Prostate gland (tissue), 2 donors: Measurements from ENCODE around the gene TMPRSS7. TPM values are rescaled to one million over a fixed set of nuclear protein-coding genes. Genes with fewer than 3 reads are reported as not detected.

ENCODE experiments used
- DNase-seq: peaks from one replicate; pipeline ENCODE4 v3.0.0-alpha.2; 2019; ENCODE audit warnings: low spot score
- H3K27ac ChIP-seq, 2 donors: fragments of 200-600 bp; sonication (generic); 2 replicates each; pipeline ENCODE4 v1.5.1; 2017 to 2019
- H3K27me3 ChIP-seq: fragments of 200-600 bp; sonication (generic); replicated peaks from 2 replicates; pipeline ENCODE4 v1.5.1; 2019; ENCODE audit not compliant: insufficient read depth
- H3K36me3 ChIP-seq, 2 donors: fragments of 200-600 bp; sonication (generic); 1 replicate in 1 of 2; 2 replicates in 1 of 2; pipeline versions ENCODE4 v1.5.1 to v1.8.1; 2017 to 2019
- H3K4me1 ChIP-seq: fragments of 200-600 bp; sonication (generic); replicated peaks from 2 replicates; pipeline ENCODE4 v1.5.1; 2019
- H3K4me3 ChIP-seq, 2 donors: fragments of 200-600 bp; sonication (generic); 2 replicates each; pipeline ENCODE4 v1.5.1; 2017 to 2019
- H3K9me3 ChIP-seq: fragments of 200-600 bp; sonication (generic); 2 replicates; pipeline ENCODE4 v1.5.1; 2017
- POLR2A ChIP-seq: fragments of 450-650 bp; IDR thresholded peaks from one replicate; pipeline ENCODE4 v1.6.1; 2016; ENCODE audit warnings: antibody characterized with exemption, mild to moderate bottlenecking
- POLR2AphosphoS5 ChIP-seq: sonication (generic); formaldehyde crosslinking; IDR thresholded peaks from one replicate; pipeline ENCODE4 v1.6.1; 2017; ENCODE audit warnings: antibody characterized with exemption
- WGBS: methylation state at CpG from one replicate; pipeline ENCODE4 v1.1.5; 2018; 5-methylcytosine and 5-hydroxymethylcytosine counted together
- intact Hi-C: fragments of 100-400 bp; cut with DNase I; formaldehyde crosslinking; loops from one replicate; pipeline ENCODE4 v1.14.2; 2022
- total RNA-seq, 2 donors: library from RNA; depleted of rRNA; stranded (reverse); fragments of >200 nt; gene quantifications; one replicate each; pipeline ENCODE4 v1.1.0, GENCODE V29; 2016
- TF ChIP-seq, protein P1 (sequence below), 4 experiments: fragments of 200-600 bp in 2 of 4; fragments of 450-650 bp in 2 of 4; sonication (generic) in 2 of 4; IDR thresholded peaks; 1 replicate in 3 of 4; 2 replicates in 1 of 4; pipeline ENCODE4 v1.5.1; 2016 to 2019; ENCODE audit warnings: antibody characterized with exemption in 4 of 4, mild to moderate bottlenecking in 2 of 4, moderate library complexity in 2 of 4

The TMPRSS7 gene
- total RNA-seq, 2 donors from 2014 or later, result not detected

DNA sequence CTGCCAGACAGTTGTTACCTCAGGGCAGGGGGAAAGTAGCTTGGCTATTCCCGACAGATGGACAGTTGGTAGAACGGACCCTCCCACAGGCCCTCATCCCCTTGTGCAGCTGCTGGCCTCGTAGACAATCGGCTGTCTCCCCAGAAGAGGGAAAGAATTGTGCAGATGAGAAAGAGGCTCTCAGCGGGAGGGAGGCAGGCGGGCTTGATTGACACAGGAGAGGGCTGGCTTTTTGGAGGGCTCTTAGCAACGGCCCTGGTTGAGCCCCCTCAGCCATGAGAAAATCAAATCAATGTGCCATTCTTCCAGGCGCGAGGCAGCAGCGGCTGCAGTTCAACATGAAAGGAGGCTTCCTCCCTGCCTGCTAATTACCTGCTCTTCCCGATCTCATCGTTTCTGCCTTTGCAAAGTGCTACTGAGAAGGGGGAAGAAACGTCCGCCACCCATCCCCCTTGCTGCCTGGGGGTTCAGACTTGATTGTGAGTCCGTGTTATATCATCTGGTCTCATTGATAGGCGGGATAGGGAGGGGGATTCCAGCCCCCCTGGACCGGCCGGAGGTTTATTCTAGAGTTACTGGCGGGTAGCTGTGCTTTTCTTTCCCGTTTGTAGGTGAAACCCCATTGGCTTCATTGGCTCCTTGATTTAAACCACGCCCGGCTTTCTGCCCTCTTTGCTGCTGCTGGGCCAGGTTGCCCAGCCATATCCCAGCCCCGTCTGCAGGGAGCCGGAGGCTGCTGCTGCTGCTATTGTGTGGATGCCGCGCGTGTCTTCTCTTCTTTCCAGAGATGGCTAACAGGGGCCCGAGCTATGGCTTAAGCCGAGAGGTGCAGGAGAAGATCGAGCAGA, 35.7 kb upstream of the TMPRSS7 start, which contains the start of gene TAGLN3:
Gene TAGLN3, plus strand, starts transcription at position 287 of the 848 bp plus-strand sequence. Its CDS starts 501 bp downstream, at position 788.
- peak; percentile 21 for DNase-seq
- Histone ChIP-seq H3K4me1 (no peaks in the 10 kb centered on the region), H3K36me3 (no peaks in the 10 kb centered on the region), H3K27me3 (no peaks in the 10 kb centered on the region), H3K4me3 (peak within 1 kb of the TSS; percentile 24 to 26), H3K9me3 (no peaks in the 10 kb centered on the region), H3K27ac (no peak within 1 kb of the TSS)
- WGBS, result 4% methylated on average over 30 of the region's 30 CpGs
- intact Hi-C loops, result no loop called here
- TF ChIP-seq POLR2AphosphoS5 (no peak), POLR2A (no peak)
- TF ChIP-seq, protein P1, sequence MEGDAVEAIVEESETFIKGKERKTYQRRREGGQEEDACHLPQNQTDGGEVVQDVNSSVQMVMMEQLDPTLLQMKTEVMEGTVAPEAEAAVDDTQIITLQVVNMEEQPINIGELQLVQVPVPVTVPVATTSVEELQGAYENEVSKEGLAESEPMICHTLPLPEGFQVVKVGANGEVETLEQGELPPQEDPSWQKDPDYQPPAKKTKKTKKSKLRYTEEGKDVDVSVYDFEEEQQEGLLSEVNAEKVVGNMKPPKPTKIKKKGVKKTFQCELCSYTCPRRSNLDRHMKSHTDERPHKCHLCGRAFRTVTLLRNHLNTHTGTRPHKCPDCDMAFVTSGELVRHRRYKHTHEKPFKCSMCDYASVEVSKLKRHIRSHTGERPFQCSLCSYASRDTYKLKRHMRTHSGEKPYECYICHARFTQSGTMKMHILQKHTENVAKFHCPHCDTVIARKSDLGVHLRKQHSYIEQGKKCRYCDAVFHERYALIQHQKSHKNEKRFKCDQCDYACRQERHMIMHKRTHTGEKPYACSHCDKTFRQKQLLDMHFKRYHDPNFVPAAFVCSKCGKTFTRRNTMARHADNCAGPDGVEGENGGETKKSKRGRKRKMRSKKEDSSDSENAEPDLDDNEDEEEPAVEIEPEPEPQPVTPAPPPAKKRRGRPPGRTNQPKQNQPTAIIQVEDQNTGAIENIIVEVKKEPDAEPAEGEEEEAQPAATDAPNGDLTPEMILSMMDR (IDR thresholded peaks at IDR 0.05), result no peak

DNA sequence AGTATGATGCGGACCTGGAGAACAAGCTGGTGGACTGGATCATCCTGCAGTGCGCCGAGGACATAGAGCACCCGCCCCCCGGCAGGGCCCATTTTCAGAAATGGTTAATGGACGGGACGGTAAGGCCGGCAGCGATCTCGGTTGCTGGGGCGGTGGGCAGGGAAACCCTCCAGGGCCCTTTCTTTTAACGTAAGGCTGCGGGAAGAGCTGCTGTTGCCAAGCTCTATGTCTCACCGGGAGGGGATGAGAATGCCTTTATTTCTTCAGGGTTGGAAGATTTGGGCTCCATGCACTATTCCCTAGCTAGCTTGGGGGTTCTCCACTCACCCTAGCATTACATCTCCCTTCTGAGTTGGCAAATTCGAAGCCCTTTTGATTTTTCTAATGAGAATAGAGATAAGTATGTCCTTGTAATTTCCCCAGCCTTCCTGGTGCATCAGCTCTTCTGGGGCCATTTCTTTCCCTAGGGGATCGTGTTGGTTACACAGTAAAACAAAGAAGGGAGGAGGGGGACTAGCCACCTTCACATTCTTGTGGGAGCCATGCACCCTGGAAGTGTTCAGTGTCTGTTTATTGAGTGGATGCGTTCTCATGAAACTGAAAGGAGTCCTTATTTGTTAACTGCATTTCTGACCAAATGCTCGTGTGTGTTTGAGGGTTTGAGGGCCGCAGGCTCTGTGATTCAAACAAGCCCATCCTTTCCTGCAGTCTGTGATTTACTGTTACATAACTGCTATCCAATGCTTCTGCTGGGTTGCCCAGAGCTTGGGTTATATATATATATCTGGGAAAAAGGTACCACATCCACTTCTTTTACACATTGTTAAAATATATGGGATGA, 34.8 kb upstream of the TMPRSS7 start:
- no peak overlapping the region for H3K27ac ChIP-seq
- H3K4me1 ChIP-seq, result no peaks in the 10 kb centered on the region
- no peak for DNase-seq
- WGBS, result 25% methylated on average over 19 of the region's 19 CpGs
- TF ChIP-seq POLR2A, result no peak
- TF ChIP-seq, protein P1 (IDR thresholded peaks at IDR 0.05), result no peak
- no peak for TF ChIP-seq POLR2AphosphoS5
- intact Hi-C loops, result no loop called here
- H3K9me3 ChIP-seq, result no peaks in the 10 kb centered on the region
- H3K4me3 ChIP-seq, result peak overlapping the region; percentile 24 to 26
- no peaks in the 10 kb centered on the region for H3K36me3 ChIP-seq
- H3K27me3 ChIP-seq, result no peaks in the 10 kb centered on the region

DNA sequence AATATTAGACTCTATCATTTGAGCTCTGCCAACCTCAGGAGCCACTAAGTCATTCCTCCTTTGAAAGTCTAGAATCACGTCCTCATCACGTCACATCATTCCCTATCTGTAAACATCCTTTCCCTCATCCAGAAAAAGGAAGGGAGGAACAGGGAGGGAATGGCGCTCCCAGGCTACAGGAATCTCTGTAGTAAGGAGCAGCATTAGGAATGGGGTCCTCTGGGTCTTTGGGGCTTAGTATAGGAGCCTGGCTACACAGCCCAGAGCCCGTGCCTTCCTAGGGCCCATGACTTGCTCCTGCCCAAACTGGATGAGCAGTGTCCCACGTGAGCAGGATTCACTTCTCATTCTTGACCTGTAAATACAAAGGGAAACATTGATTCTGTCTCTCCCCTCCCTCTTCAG, 34.2 kb upstream of the TMPRSS7 start:
- no peak overlapping the region for H3K27ac ChIP-seq
- no peaks in the 10 kb centered on the region for H3K4me1 ChIP-seq
- no peak overlapping the region for H3K4me3 ChIP-seq
- H3K9me3 ChIP-seq, result no peaks in the 10 kb centered on the region
- no peaks in the 10 kb centered on the region for H3K36me3 ChIP-seq
- intact Hi-C loops, result no loop called here
- TF ChIP-seq, protein P1 (IDR thresholded peaks at IDR 0.05), result no peak
- TF ChIP-seq POLR2A (no peak), POLR2AphosphoS5 (no peak)
- 88% methylated on average over 5 of the region's 5 CpGs for WGBS
- no peaks in the 10 kb centered on the region for H3K27me3 ChIP-seq
- DNase-seq, result no peak

DNA sequence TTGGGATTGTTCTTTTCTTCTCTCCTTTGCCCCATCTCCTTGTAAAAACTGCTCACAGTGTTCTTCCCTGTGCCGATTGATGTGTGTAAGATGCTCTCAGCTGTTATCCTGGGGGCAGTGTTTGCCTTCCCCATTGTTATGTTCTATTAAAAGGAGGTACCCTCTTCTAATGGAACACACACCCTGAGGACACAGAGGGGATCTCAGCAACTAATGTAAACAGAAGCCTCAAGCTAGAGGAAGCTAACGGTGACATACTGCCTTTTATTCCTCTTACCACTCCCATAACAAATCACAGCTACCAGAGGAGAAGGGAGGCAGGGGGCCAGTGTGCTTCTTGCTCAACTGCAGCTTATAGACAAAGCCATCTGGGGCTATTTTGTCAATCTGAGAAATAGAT, 33.6 kb upstream of the TMPRSS7 start:
- Histone ChIP-seq H3K4me3 (no peak overlapping the region), H3K36me3 (no peaks in the 10 kb centered on the region), H3K27me3 (no peaks in the 10 kb centered on the region), H3K9me3 (no peaks in the 10 kb centered on the region), H3K27ac (no peak overlapping the region), H3K4me1 (no peaks in the 10 kb centered on the region)
- no peak for TF ChIP-seq POLR2A
- TF ChIP-seq POLR2AphosphoS5, result no peak
- TF ChIP-seq, protein P1 (IDR thresholded peaks at IDR 0.05), result no peak
- intact Hi-C loops, result no loop called here
- 53% methylated on average over 2 of the region's 2 CpGs for WGBS
- no peak for DNase-seq
